Astrocyte of the spinal cord (primary cell): Measurements from ENCODE around the gene DRAP1.

Source experiments
- DNase-seq: peaks from one replicate; pipeline ENCODE4 v3.0.0; 2011; ENCODE audit warnings: low read depth, low spot score
- H3K4me3 ChIP-seq: 2 replicates; pipeline ENCODE4 v1.5.1; 2011; ENCODE audit warnings: low read depth, mild to moderate bottlenecking, low read length, moderate library complexity
- in situ Hi-C: cut with HindIII; loops from 2 replicates; pipeline ENCODE4 v1.10.0; 2017; ENCODE audit warnings: low sequenced_read_pairs
- TF ChIP-seq, protein P1 (sequence below): IDR thresholded peaks from 2 replicates; pipeline ENCODE4 v1.5.1; 2012; ENCODE audit warnings: low read depth, mild to moderate bottlenecking, low read length, inconsistent platforms

DRAP1 gene

DNA sequence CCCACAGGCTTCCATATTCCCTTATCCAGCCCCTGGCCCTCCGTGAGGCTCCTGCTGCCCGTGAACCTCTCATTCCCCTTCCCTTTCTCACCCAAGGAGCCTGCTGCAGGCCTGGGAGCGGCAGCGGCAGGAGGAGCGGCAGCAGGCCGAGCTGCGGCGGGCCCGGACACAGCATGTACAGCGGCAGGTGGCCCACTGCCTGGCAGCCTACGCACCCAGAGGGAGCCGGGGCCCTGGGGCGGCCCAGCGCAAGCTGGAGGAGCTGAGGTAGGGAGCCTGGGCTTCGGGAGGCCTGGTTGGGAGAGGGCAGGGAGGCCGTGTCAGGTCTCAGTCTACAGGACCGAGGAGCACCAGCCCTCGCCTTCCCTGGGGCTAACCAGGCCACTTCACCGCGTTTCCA lies 34.2 kb downstream of the DRAP1 start:
- no peak for DNase-seq
- in situ Hi-C loops: no loop called here
- H3K4me3 ChIP-seq: no peak overlapping the region
- TF ChIP-seq, protein P1, sequence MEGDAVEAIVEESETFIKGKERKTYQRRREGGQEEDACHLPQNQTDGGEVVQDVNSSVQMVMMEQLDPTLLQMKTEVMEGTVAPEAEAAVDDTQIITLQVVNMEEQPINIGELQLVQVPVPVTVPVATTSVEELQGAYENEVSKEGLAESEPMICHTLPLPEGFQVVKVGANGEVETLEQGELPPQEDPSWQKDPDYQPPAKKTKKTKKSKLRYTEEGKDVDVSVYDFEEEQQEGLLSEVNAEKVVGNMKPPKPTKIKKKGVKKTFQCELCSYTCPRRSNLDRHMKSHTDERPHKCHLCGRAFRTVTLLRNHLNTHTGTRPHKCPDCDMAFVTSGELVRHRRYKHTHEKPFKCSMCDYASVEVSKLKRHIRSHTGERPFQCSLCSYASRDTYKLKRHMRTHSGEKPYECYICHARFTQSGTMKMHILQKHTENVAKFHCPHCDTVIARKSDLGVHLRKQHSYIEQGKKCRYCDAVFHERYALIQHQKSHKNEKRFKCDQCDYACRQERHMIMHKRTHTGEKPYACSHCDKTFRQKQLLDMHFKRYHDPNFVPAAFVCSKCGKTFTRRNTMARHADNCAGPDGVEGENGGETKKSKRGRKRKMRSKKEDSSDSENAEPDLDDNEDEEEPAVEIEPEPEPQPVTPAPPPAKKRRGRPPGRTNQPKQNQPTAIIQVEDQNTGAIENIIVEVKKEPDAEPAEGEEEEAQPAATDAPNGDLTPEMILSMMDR: no peak

- in situ Hi-C loops: no loop called here
- DNase-seq: no peak
- H3K4me3 ChIP-seq: no peak overlapping the region
- TF ChIP-seq, protein P1: no peak
Measured at GRCh38 chr11:65954771-65955170, 35.5 kb downstream of the DRAP1 start.

- H3K4me3 ChIP-seq: no peak overlapping the region
- TF ChIP-seq, protein P1: no peak
- DNase-seq: no peak
- in situ Hi-C loops: no loop called here
Measured at GRCh38 chr11:65958291-65958690, 39.1 kb downstream of the DRAP1 start.

- DNase-seq: no peak
- no peak overlapping the region for H3K4me3 ChIP-seq
- in situ Hi-C loops: no loop called here
- TF ChIP-seq, protein P1: no peak
Measured at GRCh38 chr11:65958774-65959420, 39.7 kb downstream of the DRAP1 start.

DNA sequence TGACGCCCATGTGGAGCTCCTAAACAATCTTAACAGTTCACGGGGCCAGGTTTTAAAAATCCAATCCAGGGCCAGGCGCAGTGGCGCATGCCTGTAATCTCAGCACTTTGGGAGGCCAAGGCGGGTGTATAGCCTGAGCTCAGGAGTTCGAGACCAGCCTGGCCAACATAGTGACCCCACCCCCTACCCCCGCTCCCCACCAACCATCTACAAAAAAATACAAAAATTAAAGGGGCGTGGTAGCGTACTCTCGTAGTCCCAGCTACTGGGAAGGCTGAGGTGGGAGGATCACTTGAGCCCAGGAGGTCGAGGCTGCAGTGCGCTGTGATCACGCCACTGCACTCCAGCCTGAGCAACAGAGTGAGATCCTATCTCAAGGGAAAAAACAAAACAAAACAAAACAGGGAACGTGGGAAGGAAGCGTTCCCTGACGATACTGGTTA lies 41.6 kb downstream of the DRAP1 start:
- in situ Hi-C loops: no loop called here
- H3K4me3 ChIP-seq: peak overlapping the region; percentile 78
- TF ChIP-seq, protein P1: no peak
- DNase-seq: no peak

DNA sequence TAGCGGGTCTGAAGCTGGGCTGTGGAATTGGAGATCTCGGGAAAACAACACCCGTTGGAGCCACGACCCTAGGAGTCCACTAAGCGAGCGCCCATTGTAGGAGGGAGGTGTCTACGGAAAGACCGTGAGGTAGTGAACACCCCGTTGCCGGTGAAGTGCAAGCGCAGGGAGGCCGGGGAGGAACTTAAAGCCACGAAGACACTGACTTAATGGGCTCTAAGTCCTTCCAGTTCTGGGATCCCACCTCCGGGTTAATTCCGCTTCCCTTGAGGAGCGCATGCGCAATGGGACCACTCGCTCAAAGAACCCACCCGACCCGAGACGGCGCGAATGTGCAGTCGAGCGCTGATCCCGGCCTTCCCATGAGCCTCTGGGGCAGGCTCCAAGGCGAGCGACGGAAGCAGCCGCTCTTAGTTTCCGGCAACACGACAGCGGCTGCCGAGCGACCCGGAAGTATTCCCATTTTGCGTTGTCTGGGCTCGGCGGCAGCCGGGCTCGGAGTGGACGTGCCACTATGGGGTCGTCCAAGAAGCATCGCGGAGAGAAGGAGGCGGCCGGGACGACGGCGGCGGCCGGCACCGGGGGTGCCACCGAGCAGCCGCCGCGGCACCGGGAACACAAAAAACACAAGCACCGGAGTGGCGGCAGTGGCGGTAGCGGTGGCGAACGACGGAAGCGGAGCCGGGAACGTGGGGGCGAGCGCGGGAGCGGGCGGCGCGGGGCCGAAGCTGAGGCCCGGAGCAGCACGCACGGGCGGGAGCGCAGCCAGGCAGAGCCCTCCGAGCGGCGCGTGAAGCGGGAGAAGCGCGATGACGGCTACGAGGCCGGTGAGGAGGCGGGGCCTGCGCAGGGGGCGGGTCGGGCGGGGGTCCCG lies 42.3 kb downstream of the DRAP1 start, which contains the start of gene SART1:
SART1 (plus strand) TSS at position 468 of the 874 bp plus-strand sequence; CDS start at position 515, 47 bp downstream.
- DNase-seq: peak; percentile 99
- TF ChIP-seq, protein P1: no peak
- in situ Hi-C loops: no loop called here
- peak within 1 kb of the TSS; percentile 78 for H3K4me3 ChIP-seq
